ENCODE measurements around the gene BDH1. TPM values are rescaled to one million over a fixed set of nuclear protein-coding genes. Genes with fewer than 3 reads are reported as not detected.

Gene BDH1
- polyA plus RNA-seq, 1 of the 3 experiments (the other 2 are of a cell fraction) = 19.8 TPM

GRCh38 chr3:197514786-197515355 lies 40.9 kb downstream of the BDH1 start:
- Histone ChIP-seq H3K4me2 (no peak overlapping the region), H3K4me1 (ENCODE audit: control insufficient read depth in 1 of 2, insufficient read depth in 2 of 2, low read depth in 1 of 2, low read length in 1 of 2) (peaks cover 8 to 9% of the 10 kb centered on the region in 2 experiments; a peak in 3 of 4 replicates), H4K20me1 (ENCODE audit: insufficient read depth) (no peaks in the 10 kb centered on the region), H3K27me3 (ENCODE audit: insufficient read depth) (no peaks in the 10 kb centered on the region), H3K36me3 (replicated peaks in 1 of 2; ENCODE audit: control insufficient read depth in 1 of 2, insufficient read depth in 2 of 2, low read length in 1 of 2) (no peaks in the 10 kb centered on the region), H3K9ac (no peak overlapping the region), H3K79me2 (ENCODE audit: insufficient read depth) (no peaks in the 10 kb centered on the region), H3K27ac (ENCODE audit: low read depth in 2 of 2, low read length in 1 of 2) (no peak overlapping the region), H2AFZ (ENCODE audit: low read depth) (no peak overlapping the region), H3K9me2 (no peaks in the 10 kb centered on the region), H3F3A (replicated peaks; ENCODE audit: insufficient read depth) (peaks cover 18% of the 10 kb centered on the region), H3K9me3 (no peaks in the 10 kb centered on the region), H3K4me3 (ENCODE audit: low read depth in 2 of 2, low read length in 1 of 2) (no peak overlapping the region)
- peak; percentile 14 for DNase-seq
- TF ChIP-seq NFIC (IDR thresholded peaks at IDR 0.05; ENCODE audit: borderline replicate concordance) = no peak
- no peak for TF ChIP-seq GABPA (IDR thresholded peaks at IDR 0.05; ENCODE audit: low read depth)
- TF ChIP-seq SMC3 (IDR thresholded peaks at IDR 0.05; ENCODE audit: low read depth, low read length) = no peak
- no peak for TF ChIP-seq RAD21 (IDR thresholded peaks at IDR 0.05; ENCODE audit: low read length)
- no peak for TF ChIP-seq NRF1 (IDR thresholded peaks at IDR 0.05; ENCODE audit: low read depth, low read length)
- TF ChIP-seq POLR2AphosphoS5 (IDR thresholded peaks at IDR 0.05; ENCODE audit: low read depth, low read length) = no peak
- no peak for TF ChIP-seq FOXM1 (IDR thresholded peaks at IDR 0.05; ENCODE audit: low read depth)
- no peak for TF ChIP-seq CTCF (IDR thresholded peaks at IDR 0.05)
- TF ChIP-seq MXI1 (IDR thresholded peaks at IDR 0.05; ENCODE audit: low read depth, low read length) = no peak
- TF ChIP-seq MEF2A (IDR thresholded peaks at IDR 0.05; ENCODE audit: borderline replicate concordance, low read depth) = no peak
- TF ChIP-seq CHD2 (IDR thresholded peaks at IDR 0.05; ENCODE audit: low read length, partially characterized antibody) = no peak
- no peak for TF ChIP-seq ZBTB33 (IDR thresholded peaks at IDR 0.05; ENCODE audit: borderline replicate concordance, low read depth)
- TF ChIP-seq MAX (IDR thresholded peaks at IDR 0.05; ENCODE audit: low read depth) = no peak
- TF ChIP-seq FOXJ3 (CRISPR knock-in tag; IDR thresholded peaks at IDR 0.05) = no peak
- TF ChIP-seq JUND (IDR thresholded peaks at IDR 0.05) = no peak
- TF ChIP-seq YY1 (IDR thresholded peaks at IDR 0.05; ENCODE audit: low read depth) = no peak
- no peak for TF ChIP-seq TCF12 (IDR thresholded peaks at IDR 0.05)
- TF ChIP-seq GATA2 (CRISPR knock-in tag; IDR thresholded peaks at IDR 0.05) = no peak
- TF ChIP-seq USF1 (IDR thresholded peaks at IDR 0.05; ENCODE audit: borderline replicate concordance, low read depth) = no peak
- no peak for TF ChIP-seq USF2 (IDR thresholded peaks at IDR 0.05; ENCODE audit: borderline replicate concordance, low read depth, low read length)
- CTCF ChIA-PET = interaction anchor here (3.0 kb wide), 1 partner anchor 258 kb away, joined by 25 read pairs; no protein-coding TSS in a partner anchor
- WGBS (ENCODE audit: low lambda C conversion rate) = 98% methylated on average over 10 of the region's 10 CpGs
- POLR2A ChIA-PET = no interaction called here

Data from SK-N-SH (cell line).